MCF 10A (cell line): ENCODE measurements around the gene KRTAP4-11. TPM values are rescaled to one million over a fixed set of nuclear protein-coding genes. Genes with fewer than 3 reads are reported as not detected.
"Not testable (repeated sequence)": the region's sequence is repeated elsewhere in the genome, so short reads cannot be mapped to it uniquely, and the experiment has no call there.

Experiments used
- BruUV-seq: library from RNA; stranded (reverse); fragments of 400-500 nt; replicated peaks from 2 replicates; lab custom pipeline; 2021; lab: Mats Ljungman, UMichigan
- CTCF ChIA-PET: fragments of 300-600 bp; sonication (Branson Sonifier 250); formaldehyde crosslinking; extraction: SDS; loops from one replicate; lab custom pipeline; 2021; ENCODE audit warnings: antibody characterized with exemption, inconsistent platforms; lab: Yijun Ruan, JAX
- POLR2A ChIA-PET: fragments of 300-600, 350-650 bp; sonication (Branson Sonifier 250); formaldehyde crosslinking; extraction: SDS; loops from one replicate; lab custom pipeline; 2020; ENCODE audit warnings: antibody characterized with exemption, inconsistent platforms; lab: Yijun Ruan, JAX
- DNase-seq: peaks from one replicate; pipeline ENCODE4 v3.0.0-alpha.2; 2018; ENCODE audit not compliant: unreplicated experiment
- H3K27ac Mint-ChIP-seq: one replicate; pipeline ENCODE4 v1.8.0; 2022; ENCODE audit warnings: mild to moderate bottlenecking, low read depth, mixed read lengths; ENCODE audit not compliant: unreplicated experiment
- H3K27me3 Mint-ChIP-seq: one replicate; pipeline ENCODE4 v1.8.0; 2022; ENCODE audit warnings: mixed read lengths; ENCODE audit not compliant: insufficient read depth, unreplicated experiment
- H3K36me3 Mint-ChIP-seq: one replicate; pipeline ENCODE4 v1.8.0; 2022; ENCODE audit warnings: mild to moderate bottlenecking, moderate library complexity, mixed read lengths; ENCODE audit not compliant: insufficient read depth, unreplicated experiment
- H3K4me1 Mint-ChIP-seq: one replicate; pipeline ENCODE4 v1.8.0; 2022; ENCODE audit warnings: mixed read lengths; ENCODE audit not compliant: insufficient read depth, unreplicated experiment
- H3K4me3 Mint-ChIP-seq: one replicate; pipeline ENCODE4 v1.8.0; 2022; ENCODE audit warnings: mild to moderate bottlenecking, moderate library complexity, mixed read lengths; ENCODE audit not compliant: unreplicated experiment
- H3K9me3 Mint-ChIP-seq: one replicate; pipeline ENCODE4 v1.8.0; 2022; ENCODE audit warnings: mixed read lengths; ENCODE audit not compliant: unreplicated experiment
- intact Hi-C: fragments of 100-400 bp; cut with micrococcal nuclease; formaldehyde crosslinking; loops from 2 replicates; pipeline ENCODE4 v1.14.1; 2022
- total RNA-seq: library from RNA; stranded (reverse); gene quantifications from 2 replicates; pipeline ENCODE4 v1.2.3, GENCODE V29; 2022
- TF ChIP-seq, protein P1 (sequence below): fragments of 200-600 bp; IDR thresholded peaks from one replicate; pipeline ENCODE4 v1.8.0; 2022; ENCODE audit warnings: antibody characterized with exemption, mild to moderate bottlenecking; ENCODE audit not compliant: unreplicated experiment

Gene KRTAP4-11
- total RNA-seq, 1 experiment from 2014 or later: not detected

DNA sequence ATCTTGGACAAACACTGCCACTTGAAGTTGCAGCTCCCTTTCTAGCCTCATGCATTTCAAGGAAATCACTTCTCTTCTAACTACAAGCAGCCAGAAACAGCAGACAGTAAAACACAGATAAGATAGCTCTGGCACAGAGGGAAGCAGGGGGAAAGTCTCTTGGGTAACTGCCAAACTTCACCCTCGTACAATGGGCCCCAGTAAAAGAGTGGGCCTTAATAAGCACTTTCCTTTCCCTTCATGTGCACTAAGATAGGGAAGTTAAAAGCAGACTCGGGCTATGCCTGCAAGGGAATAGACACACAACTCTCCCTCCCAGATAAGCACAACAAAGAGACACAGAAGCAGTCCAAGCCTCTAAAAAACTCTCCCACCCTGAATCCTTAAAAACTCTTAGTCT is 35.7 kb upstream of the KRTAP4-11 start:
- ChIA-PET CTCF (interaction anchor here (0.8 kb wide), 1 partner anchor 158 kb away, joined by 3 read pairs; no protein-coding TSS in a partner anchor), POLR2A (no interaction called here)
- no TSS peak for BruUV-seq
- peaks cover 15% of the 10 kb centered on the region for H3K27me3 Mint-ChIP-seq
- TF ChIP-seq, protein P1, sequence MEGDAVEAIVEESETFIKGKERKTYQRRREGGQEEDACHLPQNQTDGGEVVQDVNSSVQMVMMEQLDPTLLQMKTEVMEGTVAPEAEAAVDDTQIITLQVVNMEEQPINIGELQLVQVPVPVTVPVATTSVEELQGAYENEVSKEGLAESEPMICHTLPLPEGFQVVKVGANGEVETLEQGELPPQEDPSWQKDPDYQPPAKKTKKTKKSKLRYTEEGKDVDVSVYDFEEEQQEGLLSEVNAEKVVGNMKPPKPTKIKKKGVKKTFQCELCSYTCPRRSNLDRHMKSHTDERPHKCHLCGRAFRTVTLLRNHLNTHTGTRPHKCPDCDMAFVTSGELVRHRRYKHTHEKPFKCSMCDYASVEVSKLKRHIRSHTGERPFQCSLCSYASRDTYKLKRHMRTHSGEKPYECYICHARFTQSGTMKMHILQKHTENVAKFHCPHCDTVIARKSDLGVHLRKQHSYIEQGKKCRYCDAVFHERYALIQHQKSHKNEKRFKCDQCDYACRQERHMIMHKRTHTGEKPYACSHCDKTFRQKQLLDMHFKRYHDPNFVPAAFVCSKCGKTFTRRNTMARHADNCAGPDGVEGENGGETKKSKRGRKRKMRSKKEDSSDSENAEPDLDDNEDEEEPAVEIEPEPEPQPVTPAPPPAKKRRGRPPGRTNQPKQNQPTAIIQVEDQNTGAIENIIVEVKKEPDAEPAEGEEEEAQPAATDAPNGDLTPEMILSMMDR: no peak
- H3K27ac Mint-ChIP-seq: no peak overlapping the region
- H3K4me1 Mint-ChIP-seq: no peaks in the 10 kb centered on the region
- H3K9me3 Mint-ChIP-seq: no peaks in the 10 kb centered on the region
- DNase-seq: no peak
- H3K36me3 Mint-ChIP-seq: no peaks in the 10 kb centered on the region
- intact Hi-C loops: no loop called here
- H3K4me3 Mint-ChIP-seq: no peak overlapping the region

DNA sequence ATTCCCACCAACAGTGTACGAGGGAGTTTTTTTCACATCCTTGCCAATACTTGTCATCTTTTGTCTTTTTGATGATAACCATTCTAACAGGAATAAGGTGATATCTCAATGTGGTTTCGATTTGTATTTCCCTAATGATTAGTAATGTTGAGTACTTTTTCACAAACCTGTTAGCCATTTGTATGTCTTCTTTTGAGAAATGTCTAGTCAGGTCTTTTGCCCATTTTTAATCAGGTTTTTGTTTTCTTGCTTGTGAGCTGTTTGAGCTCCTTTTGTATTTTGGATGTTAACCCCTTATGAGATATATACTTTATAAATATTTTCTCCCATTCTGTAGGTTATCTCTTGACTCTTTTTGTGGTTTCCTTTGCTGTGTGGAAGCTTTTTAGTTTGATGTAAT is 33.4 kb upstream of the KRTAP4-11 start:
- POLR2A ChIA-PET: no interaction called here
- CTCF ChIA-PET: interaction anchor here (0.6 kb wide), 1 partner anchor 372 kb away, joined by 3 read pairs; no protein-coding TSS in a partner anchor
- intact Hi-C loops: no loop called here
- no TSS peak for BruUV-seq
- no peak for DNase-seq
- Mint-ChIP-seq H3K4me3 (no peak overlapping the region), H3K4me1 (no peaks in the 10 kb centered on the region), H3K27me3 (no peaks in the 10 kb centered on the region), H3K9me3 (no peaks in the 10 kb centered on the region), H3K36me3 (no peaks in the 10 kb centered on the region), H3K27ac (no peak overlapping the region)
- TF ChIP-seq, protein P1: no peak

- H3K27ac Mint-ChIP-seq: no peak overlapping the region
- TF ChIP-seq, protein P1: no peak
- ChIA-PET CTCF (interaction anchor here (0.6 kb wide), 1 partner anchor 121 kb away, joined by 3 read pairs; no protein-coding TSS in a partner anchor), POLR2A (interaction anchor here (1.1 kb wide), 1 partner anchor 19 kb away, joined by 4 read pairs; no protein-coding TSS in a partner anchor)
- no peaks in the 10 kb centered on the region for H3K36me3 Mint-ChIP-seq
- H3K9me3 Mint-ChIP-seq: no peaks in the 10 kb centered on the region
- no peak overlapping the region for H3K4me3 Mint-ChIP-seq
- BruUV-seq: no TSS peak
- no peaks in the 10 kb centered on the region for H3K4me1 Mint-ChIP-seq
- H3K27me3 Mint-ChIP-seq: no peaks in the 10 kb centered on the region
- intact Hi-C loops: no loop called here
- no peak for DNase-seq
Measured at GRCh38 chr17:41150026-41150425, 31.9 kb upstream of the KRTAP4-11 start.

GRCh38 chr17:41149652-41149985 is 31.4 kb upstream of the KRTAP4-11 start, which contains the start of gene KRTAP4-5:
Gene KRTAP4-5, minus strand, starts transcription at chr17:41149825. Its CDS starts 58 bp downstream, at chr17:41149767.
- TF ChIP-seq, protein P1: no peak
- no peaks in the 10 kb centered on the region for H3K4me1 Mint-ChIP-seq
- ChIA-PET CTCF (no interaction called here), POLR2A (interaction anchor here (1.1 kb wide), 1 partner anchor 19 kb away, joined by 4 read pairs; no protein-coding TSS in a partner anchor)
- no peak within 1 kb of the TSS for H3K27ac Mint-ChIP-seq
- BruUV-seq: no TSS peak
- no peaks in the 10 kb centered on the region for H3K36me3 Mint-ChIP-seq
- no peaks in the 10 kb centered on the region for H3K9me3 Mint-ChIP-seq
- intact Hi-C loops: no loop called here
- no peaks in the 10 kb centered on the region for H3K27me3 Mint-ChIP-seq
- H3K4me3 Mint-ChIP-seq: no peak within 1 kb of the TSS
- no peak for DNase-seq

DNA sequence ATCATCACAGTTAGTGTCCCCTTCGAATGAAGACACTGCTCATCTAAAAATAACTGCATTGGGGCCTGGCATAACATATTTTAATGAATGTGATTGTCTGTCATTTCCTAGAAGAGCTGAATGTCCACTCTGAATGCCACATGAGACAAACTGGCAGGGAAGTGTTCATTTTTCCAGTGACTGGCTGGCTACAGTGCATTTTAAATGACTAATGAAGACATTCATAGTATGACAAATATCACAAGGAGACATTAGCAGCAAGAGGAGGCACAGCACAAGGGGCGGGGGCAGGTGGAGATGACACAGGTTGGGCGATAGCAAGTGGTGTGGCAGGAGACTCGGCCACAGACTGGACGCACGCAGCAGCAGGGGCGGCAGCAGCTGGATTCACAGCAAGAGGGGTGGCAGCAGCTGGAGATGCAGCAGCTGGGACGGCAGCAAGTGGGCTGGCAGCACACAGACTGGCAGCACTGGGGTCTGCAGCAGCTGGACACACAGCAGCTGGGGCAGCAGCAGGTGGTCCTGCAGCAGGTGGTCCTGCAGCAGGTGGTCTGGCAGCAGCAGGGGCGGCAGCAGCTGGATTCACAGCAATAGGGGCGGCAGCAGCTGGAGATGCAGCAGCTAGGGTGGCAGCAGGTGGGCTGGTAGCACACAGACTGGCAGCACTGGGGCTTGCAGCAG is 30.9 kb upstream of the KRTAP4-11 start:
- H3K4me3 Mint-ChIP-seq, H3K27ac Mint-ChIP-seq, BruUV-seq, DNase-seq, H3K9me3 Mint-ChIP-seq, intact Hi-C loops, H3K36me3 Mint-ChIP-seq, H3K27me3 Mint-ChIP-seq, CTCF ChIA-PET, H3K4me1 Mint-ChIP-seq: not testable (repeated sequence)
- POLR2A ChIA-PET: interaction anchor here (1.1 kb wide), 1 partner anchor 18 kb away, joined by 4 read pairs; no protein-coding TSS in a partner anchor
